ENCODE measurements around the gene SLC9A5.

GRCh38 chr16:67199808-67200198, 49.0 kb upstream of the SLC9A5 start:
- TF ChIP-seq CTCF (IDR thresholded peaks at IDR 0.05) (no peak), POLR2A (IDR thresholded peaks at IDR 0.05) (no peak), POLR2AphosphoS5 (IDR thresholded peaks at IDR 0.05) (no peak)
